HCT116 (cell line): ENCODE data around the gene TMIE.

ENCODE experiments used
- RAD21 ChIP-seq: IDR thresholded peaks from 2 replicates; pipeline ENCODE4 v1.6.1; 2012; ENCODE audit warnings: low read depth, mild to moderate bottlenecking
- TCF7L2 ChIP-seq: IDR thresholded peaks from 2 replicates; pipeline ENCODE4 v1.7.0; 2011; ENCODE audit warnings: borderline replicate concordance, inconsistent platforms; ENCODE audit not compliant: insufficient read depth, insufficient read length; ENCODE audit errors: extremely low read depth

DNA sequence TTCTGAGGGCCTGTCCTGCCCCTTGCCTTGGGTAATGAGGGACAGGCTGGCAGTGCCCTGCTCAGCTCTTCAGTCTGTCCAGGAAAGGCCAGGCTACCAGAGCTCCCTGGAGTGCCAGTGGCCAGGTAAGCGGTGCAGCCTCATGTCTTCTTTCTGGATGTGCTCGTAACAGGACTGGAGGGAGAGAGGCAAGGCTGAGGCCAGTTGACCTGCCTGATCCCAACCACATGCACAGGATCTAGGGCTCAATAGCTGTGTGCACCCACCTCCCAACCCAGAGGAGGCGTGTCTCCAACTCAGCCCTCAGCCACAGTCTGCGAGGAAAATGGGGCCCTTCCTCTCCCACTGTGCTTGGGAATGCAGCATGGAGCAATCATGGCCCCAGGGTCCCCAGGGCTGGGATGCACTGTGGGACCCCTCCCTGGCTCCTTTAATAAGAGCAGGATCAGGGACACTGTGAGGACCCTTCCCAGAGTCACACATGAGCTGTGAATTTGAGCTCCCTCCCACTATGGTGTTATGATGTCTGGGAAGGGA lies 30.2 kb upstream of the TMIE start:
- TF ChIP-seq TCF7L2 (no peak), RAD21 (no peak)
